Measurements from ENCODE around the gene MGAT5.
"Not testable (repeated sequence)": the region's sequence is repeated elsewhere in the genome, so short reads cannot be mapped to it uniquely, and the experiment has no call there.

The MGAT5 gene

GRCh38 chr2:134466141-134466540 lies 212.3 kb downstream of the MGAT5 start:
- no peaks in the 10 kb centered on the region for H3K4me1 ChIP-seq (ENCODE audit: control insufficient read depth, insufficient read depth, low read length, poor library complexity, severe bottlenecking)
- H3K27ac ChIP-seq (ENCODE audit: low read depth, low read length, severe bottlenecking): no peak overlapping the region
- no peaks in the 10 kb centered on the region for H3K9me3 ChIP-seq (ENCODE audit: control insufficient read depth, low read length)
- H3K4me3 ChIP-seq (ENCODE audit: extremely low read depth, insufficient read depth, low read length, poor library complexity, severe bottlenecking): no peak overlapping the region
- 70 to 83% methylated on average over 2 to 3 of the region's 3 CpGs for WGBS, 2 experiments (ENCODE audit: insufficient coverage in 2 of 2)
- H3K36me3 ChIP-seq (ENCODE audit: control insufficient read depth, insufficient read depth, low read length): no peaks in the 10 kb centered on the region

- H3K4me1 ChIP-seq (ENCODE audit: control insufficient read depth, insufficient read depth, low read length, poor library complexity, severe bottlenecking): no peaks in the 10 kb centered on the region
- H3K27ac ChIP-seq (ENCODE audit: low read depth, low read length, severe bottlenecking): no peak overlapping the region
- H3K4me3 ChIP-seq (ENCODE audit: extremely low read depth, insufficient read depth, low read length, poor library complexity, severe bottlenecking): no peak overlapping the region
- 70 to 94% methylated on average over 1 to 2 of the region's 2 CpGs for WGBS, 2 experiments (ENCODE audit: insufficient coverage in 2 of 2)
- no peaks in the 10 kb centered on the region for H3K9me3 ChIP-seq (ENCODE audit: control insufficient read depth, low read length)
- H3K36me3 ChIP-seq (ENCODE audit: control insufficient read depth, insufficient read depth, low read length): no peaks in the 10 kb centered on the region
Observed at GRCh38 chr2:134468164-134468563, 214.3 kb downstream of the MGAT5 start.

GRCh38 chr2:134468776-134469175 lies 214.9 kb downstream of the MGAT5 start:
- H3K27ac ChIP-seq (ENCODE audit: low read depth, low read length, severe bottlenecking): no peak overlapping the region
- no peaks in the 10 kb centered on the region for H3K9me3 ChIP-seq (ENCODE audit: control insufficient read depth, low read length)
- H3K4me1 ChIP-seq (ENCODE audit: control insufficient read depth, insufficient read depth, low read length, poor library complexity, severe bottlenecking): no peaks in the 10 kb centered on the region
- WGBS, 2 experiments (ENCODE audit: insufficient coverage in 2 of 2): 84 to 89% methylated on average over 8 to 10 of the region's 12 CpGs
- H3K36me3 ChIP-seq (ENCODE audit: control insufficient read depth, insufficient read depth, low read length): no peaks in the 10 kb centered on the region
- H3K4me3 ChIP-seq (ENCODE audit: extremely low read depth, insufficient read depth, low read length, poor library complexity, severe bottlenecking): no peak overlapping the region

GRCh38 chr2:134469516-134470115 lies 215.7 kb downstream of the MGAT5 start:
- 86 to 89% methylated on average over 19 to 25 of the region's 25 CpGs for WGBS, 2 experiments (ENCODE audit: insufficient coverage in 2 of 2)
- Histone ChIP-seq H3K4me3 (ENCODE audit: extremely low read depth, insufficient read depth, low read length, poor library complexity, severe bottlenecking) (no peak overlapping the region), H3K27ac (ENCODE audit: low read depth, low read length, severe bottlenecking) (no peak overlapping the region), H3K9me3 (ENCODE audit: control insufficient read depth, low read length) (no peaks in the 10 kb centered on the region), H3K4me1 (ENCODE audit: control insufficient read depth, insufficient read depth, low read length, poor library complexity, severe bottlenecking) (no peaks in the 10 kb centered on the region), H3K36me3 (ENCODE audit: control insufficient read depth, insufficient read depth, low read length) (no peaks in the 10 kb centered on the region)

GRCh38 chr2:134470561-134471168 lies 216.8 kb downstream of the MGAT5 start:
- H3K9me3 ChIP-seq (ENCODE audit: control insufficient read depth, low read length): no peaks in the 10 kb centered on the region
- no peak overlapping the region for H3K27ac ChIP-seq (ENCODE audit: low read depth, low read length, severe bottlenecking)
- 89 to 91% methylated on average over 7 to 8 of the region's 8 CpGs for WGBS, 2 experiments (ENCODE audit: insufficient coverage in 2 of 2)
- no peaks in the 10 kb centered on the region for H3K36me3 ChIP-seq (ENCODE audit: control insufficient read depth, insufficient read depth, low read length)
- H3K4me1 ChIP-seq (ENCODE audit: control insufficient read depth, insufficient read depth, low read length, poor library complexity, severe bottlenecking): no peaks in the 10 kb centered on the region
- H3K4me3 ChIP-seq (ENCODE audit: extremely low read depth, insufficient read depth, low read length, poor library complexity, severe bottlenecking): no peak overlapping the region

- H3K27ac ChIP-seq (ENCODE audit: low read depth, low read length, severe bottlenecking); H3K4me3 ChIP-seq (ENCODE audit: extremely low read depth, insufficient read depth, low read length, poor library complexity, severe bottlenecking); H3K4me1 ChIP-seq (ENCODE audit: control insufficient read depth, insufficient read depth, low read length, poor library complexity, severe bottlenecking); H3K9me3 ChIP-seq (ENCODE audit: control insufficient read depth, low read length); H3K36me3 ChIP-seq (ENCODE audit: control insufficient read depth, insufficient read depth, low read length): not testable (repeated sequence)
- WGBS, 2 experiments (ENCODE audit: insufficient coverage in 2 of 2): 83 to 93% methylated on average over 3 to 6 of the region's 8 CpGs
Observed at GRCh38 chr2:134476982-134477381, 223.1 kb downstream of the MGAT5 start.

- H3K36me3 ChIP-seq (ENCODE audit: control insufficient read depth, insufficient read depth, low read length): no peaks in the 10 kb centered on the region
- 52 to 84% methylated on average over 2 to 3 of the region's 4 CpGs for WGBS, 2 experiments (ENCODE audit: insufficient coverage in 2 of 2)
- H3K9me3 ChIP-seq (ENCODE audit: control insufficient read depth, low read length): no peaks in the 10 kb centered on the region
- no peaks in the 10 kb centered on the region for H3K4me1 ChIP-seq (ENCODE audit: control insufficient read depth, insufficient read depth, low read length, poor library complexity, severe bottlenecking)
- no peak overlapping the region for H3K4me3 ChIP-seq (ENCODE audit: extremely low read depth, insufficient read depth, low read length, poor library complexity, severe bottlenecking)
- H3K27ac ChIP-seq (ENCODE audit: low read depth, low read length, severe bottlenecking): no peak overlapping the region
Observed at GRCh38 chr2:134479696-134480330, 225.9 kb downstream of the MGAT5 start.

GRCh38 chr2:134482131-134482723 lies 228.4 kb downstream of the MGAT5 start:
- no peaks in the 10 kb centered on the region for H3K4me1 ChIP-seq (ENCODE audit: control insufficient read depth, insufficient read depth, low read length, poor library complexity, severe bottlenecking)
- H3K4me3 ChIP-seq (ENCODE audit: extremely low read depth, insufficient read depth, low read length, poor library complexity, severe bottlenecking): no peak overlapping the region
- H3K27ac ChIP-seq (ENCODE audit: low read depth, low read length, severe bottlenecking): no peak overlapping the region
- 93 to 100% methylated on average over 2 to 3 of the region's 6 CpGs for WGBS, 2 experiments (ENCODE audit: insufficient coverage in 2 of 2)
- no peaks in the 10 kb centered on the region for H3K36me3 ChIP-seq (ENCODE audit: control insufficient read depth, insufficient read depth, low read length)
- H3K9me3 ChIP-seq (ENCODE audit: control insufficient read depth, low read length): no peaks in the 10 kb centered on the region

GRCh38 chr2:134482766-134483340 lies 229.0 kb downstream of the MGAT5 start:
- no peak overlapping the region for H3K4me3 ChIP-seq (ENCODE audit: extremely low read depth, insufficient read depth, low read length, poor library complexity, severe bottlenecking)
- WGBS, 2 experiments (ENCODE audit: insufficient coverage in 2 of 2): 89 to 91% methylated on average over 15 of the region's 15 CpGs
- H3K27ac ChIP-seq (ENCODE audit: low read depth, low read length, severe bottlenecking): no peak overlapping the region
- no peaks in the 10 kb centered on the region for H3K36me3 ChIP-seq (ENCODE audit: control insufficient read depth, insufficient read depth, low read length)
- no peaks in the 10 kb centered on the region for H3K4me1 ChIP-seq (ENCODE audit: control insufficient read depth, insufficient read depth, low read length, poor library complexity, severe bottlenecking)
- H3K9me3 ChIP-seq (ENCODE audit: control insufficient read depth, low read length): no peaks in the 10 kb centered on the region

- Histone ChIP-seq H3K9me3 (ENCODE audit: control insufficient read depth, low read length) (no peaks in the 10 kb centered on the region), H3K27ac (ENCODE audit: low read depth, low read length, severe bottlenecking) (no peak overlapping the region), H3K4me1 (ENCODE audit: control insufficient read depth, insufficient read depth, low read length, poor library complexity, severe bottlenecking) (no peaks in the 10 kb centered on the region), H3K4me3 (ENCODE audit: extremely low read depth, insufficient read depth, low read length, poor library complexity, severe bottlenecking) (no peak overlapping the region), H3K36me3 (ENCODE audit: control insufficient read depth, insufficient read depth, low read length) (no peaks in the 10 kb centered on the region)
- WGBS, 2 experiments (ENCODE audit: insufficient coverage in 2 of 2): 79 to 94% methylated on average over 7 to 10 of the region's 11 CpGs
Observed at GRCh38 chr2:134489732-134490384, 236.0 kb downstream of the MGAT5 start.

Measured in mesodermal cell (in vitro differentiated cells).